ENCODE measurements around the gene CYLD. TPM values are rescaled to one million over a fixed set of nuclear protein-coding genes. Genes with fewer than 3 reads are reported as not detected.

The CYLD gene
- total and polyA plus RNA-seq, 2 experiments from 2014 or later = 21.7 to 32.6 TPM

DNA sequence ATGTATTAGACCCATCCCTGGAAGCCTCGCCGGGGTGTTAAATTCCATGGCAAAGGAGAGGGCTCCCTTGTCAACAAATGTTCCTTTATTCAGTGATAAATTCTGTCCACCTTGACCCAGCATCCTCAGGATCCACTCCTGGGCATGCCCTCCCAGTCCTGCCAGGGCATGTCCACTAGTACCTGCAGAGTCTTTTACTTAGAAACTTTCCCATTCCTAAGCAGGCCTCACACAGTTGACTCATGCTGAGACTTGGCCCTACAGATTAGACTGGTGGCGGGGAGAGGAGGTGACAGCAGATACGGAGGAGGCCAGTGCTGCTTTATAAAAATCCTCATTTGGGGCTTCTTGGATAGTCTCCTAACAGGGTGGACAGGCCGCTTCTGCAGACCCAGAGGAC lies 88.8 kb downstream of the CYLD start:
- H3K4me2 ChIP-seq (ENCODE audit: unreplicated experiment) = no peak overlapping the region
- no peaks in the 10 kb centered on the region for H4K20me1 ChIP-seq (ENCODE audit: insufficient read depth)
- TF ChIP-seq EZH2phosphoT487 (IDR thresholded peaks at IDR 0.05; ENCODE audit: insufficient read depth, low read depth) = no peak
- TF ChIP-seq EZH2 (IDR thresholded peaks at IDR 0.05; ENCODE audit: insufficient read depth, poor library complexity, severe bottlenecking) = no peak
- H3K36me3 ChIP-seq (ENCODE audit: low read depth) = no peaks in the 10 kb centered on the region
- in situ Hi-C loops (cut with MboI) = loop anchor here (10.0 kb wide), 1 partner anchor 56 kb away; no protein-coding TSS in a partner anchor
- H3K79me2 ChIP-seq (ENCODE audit: insufficient read depth) = no peaks in the 10 kb centered on the region
- no peaks in the 10 kb centered on the region for H3K9me3 ChIP-seq (ENCODE audit: low read depth)
- DNase-seq = no peak
- H3K9me2 ChIP-seq (ENCODE audit: insufficient read depth) = no peaks in the 10 kb centered on the region
- no peaks in the 10 kb centered on the region for H3K4me1 ChIP-seq (ENCODE audit: insufficient read depth)
- H3K27ac ChIP-seq = no peak overlapping the region
- WGBS, 2 experiments (ENCODE audit: low coverage in 1 of 2, low lambda C conversion rate in 2 of 2, missing lambda C conversion rate in 2 of 2) = 27 to 29% methylated on average over 5 of the region's 5 CpGs
- no peak overlapping the region for H3K9ac ChIP-seq
- no peaks in the 10 kb centered on the region for H3F3A ChIP-seq (ENCODE audit: insufficient read depth)
- H3K27me3 ChIP-seq (replicated peaks; ENCODE audit: insufficient read depth) = no peaks in the 10 kb centered on the region
- H3K4me3 ChIP-seq = no peak overlapping the region
- H2AFZ ChIP-seq = no peak overlapping the region

DNA sequence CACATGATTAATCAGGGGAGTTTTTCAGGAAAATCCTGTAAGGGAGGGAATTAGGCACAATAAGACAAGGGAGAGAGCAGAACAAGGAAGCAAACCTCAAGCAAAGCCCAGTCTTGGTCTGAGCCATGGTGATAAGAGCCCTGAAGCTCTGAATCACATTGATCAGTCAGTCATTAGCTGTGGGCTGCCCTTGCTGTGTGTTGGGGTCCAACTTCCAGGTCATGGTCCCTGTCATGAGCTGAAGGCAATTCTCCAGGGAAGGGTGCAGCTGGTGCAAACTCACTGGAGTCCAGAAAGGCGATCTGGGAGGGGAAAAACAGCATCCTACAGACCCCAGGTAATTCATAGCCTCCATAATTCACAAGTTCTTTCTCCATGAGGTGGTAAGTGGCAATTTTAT lies 89.9 kb downstream of the CYLD start:
- no peak for TF ChIP-seq EZH2phosphoT487 (IDR thresholded peaks at IDR 0.05; ENCODE audit: insufficient read depth, low read depth)
- no peak for TF ChIP-seq EZH2 (IDR thresholded peaks at IDR 0.05; ENCODE audit: insufficient read depth, poor library complexity, severe bottlenecking)
- Histone ChIP-seq H3K79me2 (ENCODE audit: insufficient read depth) (no peaks in the 10 kb centered on the region), H3K9me3 (ENCODE audit: low read depth) (no peaks in the 10 kb centered on the region), H2AFZ (no peak overlapping the region), H3F3A (ENCODE audit: insufficient read depth) (no peaks in the 10 kb centered on the region), H3K27ac (no peak overlapping the region), H4K20me1 (ENCODE audit: insufficient read depth) (no peaks in the 10 kb centered on the region), H3K27me3 (replicated peaks; ENCODE audit: insufficient read depth) (no peaks in the 10 kb centered on the region), H3K9ac (no peak overlapping the region), H3K36me3 (ENCODE audit: low read depth) (no peaks in the 10 kb centered on the region), H3K4me1 (ENCODE audit: insufficient read depth) (no peaks in the 10 kb centered on the region), H3K4me2 (ENCODE audit: unreplicated experiment) (no peak overlapping the region), H3K9me2 (ENCODE audit: insufficient read depth) (no peaks in the 10 kb centered on the region), H3K4me3 (no peak overlapping the region)
- DNase-seq = no peak
- in situ Hi-C loops (cut with MboI) = loop anchor here (10.0 kb wide), 1 partner anchor 57 kb away; no protein-coding TSS in a partner anchor
- 40 to 47% methylated on average over 1 of the region's 1 CpG for WGBS, 2 experiments (ENCODE audit: low coverage in 1 of 2, low lambda C conversion rate in 2 of 2, missing lambda C conversion rate in 2 of 2)

GRCh38 chr16:50833929-50834328 lies 92.0 kb downstream of the CYLD start:
- WGBS, 2 experiments (ENCODE audit: low coverage in 1 of 2, low lambda C conversion rate in 2 of 2, missing lambda C conversion rate in 2 of 2) = 1 to 2% methylated on average over 3 of the region's 3 CpGs
- in situ Hi-C loops (cut with MboI) = loop anchor here (10.0 kb wide), 1 partner anchor 59 kb away; no protein-coding TSS in a partner anchor
- no peak overlapping the region for H3K9ac ChIP-seq
- no peak overlapping the region for H3K4me3 ChIP-seq
- H3F3A ChIP-seq (ENCODE audit: insufficient read depth) = no peaks in the 10 kb centered on the region
- H3K9me3 ChIP-seq (ENCODE audit: low read depth) = no peaks in the 10 kb centered on the region
- no peaks in the 10 kb centered on the region for H3K4me1 ChIP-seq (ENCODE audit: insufficient read depth)
- no peak overlapping the region for H3K4me2 ChIP-seq (ENCODE audit: unreplicated experiment)
- H3K27me3 ChIP-seq (replicated peaks; ENCODE audit: insufficient read depth) = no peaks in the 10 kb centered on the region
- no peaks in the 10 kb centered on the region for H4K20me1 ChIP-seq (ENCODE audit: insufficient read depth)
- H2AFZ ChIP-seq = no peak overlapping the region
- no peak overlapping the region for H3K27ac ChIP-seq
- no peak for DNase-seq
- no peak for TF ChIP-seq EZH2 (IDR thresholded peaks at IDR 0.05; ENCODE audit: insufficient read depth, poor library complexity, severe bottlenecking)
- TF ChIP-seq EZH2phosphoT487 (IDR thresholded peaks at IDR 0.05; ENCODE audit: insufficient read depth, low read depth) = no peak
- no peaks in the 10 kb centered on the region for H3K36me3 ChIP-seq (ENCODE audit: low read depth)
- no peaks in the 10 kb centered on the region for H3K79me2 ChIP-seq (ENCODE audit: insufficient read depth)
- no peaks in the 10 kb centered on the region for H3K9me2 ChIP-seq (ENCODE audit: insufficient read depth)

DNA sequence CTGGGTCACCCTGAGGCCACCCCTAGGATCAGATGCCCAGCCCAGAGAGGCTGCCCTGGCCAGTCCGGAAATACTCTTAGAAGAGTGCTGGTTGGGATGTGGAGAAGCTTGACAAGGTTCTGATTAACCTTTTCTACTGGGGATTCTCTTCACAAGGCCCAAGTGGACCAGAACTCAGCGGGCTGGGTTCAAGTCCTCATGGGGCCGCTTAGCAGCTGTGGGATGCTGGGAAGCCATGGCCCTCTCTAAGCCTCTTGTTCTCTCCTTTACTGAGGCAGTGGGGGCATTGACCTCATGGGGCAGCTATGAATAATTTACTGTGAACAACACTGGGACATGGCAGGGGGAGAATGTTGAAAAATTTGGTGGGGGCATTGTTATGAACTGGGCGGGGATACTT lies 92.8 kb downstream of the CYLD start:
- H3K4me1 ChIP-seq (ENCODE audit: insufficient read depth) = no peaks in the 10 kb centered on the region
- H3K4me3 ChIP-seq = no peak overlapping the region
- no peak overlapping the region for H2AFZ ChIP-seq
- H3K36me3 ChIP-seq (ENCODE audit: low read depth) = no peaks in the 10 kb centered on the region
- no peak overlapping the region for H3K4me2 ChIP-seq (ENCODE audit: unreplicated experiment)
- in situ Hi-C loops (cut with MboI) = loop anchor here (10.0 kb wide), 1 partner anchor 60 kb away; no protein-coding TSS in a partner anchor
- H3K79me2 ChIP-seq (ENCODE audit: insufficient read depth) = no peaks in the 10 kb centered on the region
- TF ChIP-seq EZH2 (IDR thresholded peaks at IDR 0.05; ENCODE audit: insufficient read depth, poor library complexity, severe bottlenecking) (no peak), EZH2phosphoT487 (IDR thresholded peaks at IDR 0.05; ENCODE audit: insufficient read depth, low read depth) (no peak)
- no peak for DNase-seq
- no peak overlapping the region for H3K27ac ChIP-seq
- no peaks in the 10 kb centered on the region for H3F3A ChIP-seq (ENCODE audit: insufficient read depth)
- WGBS, 2 experiments (ENCODE audit: low coverage in 1 of 2, low lambda C conversion rate in 2 of 2, missing lambda C conversion rate in 2 of 2) = 56 to 59% methylated on average over 4 of the region's 4 CpGs
- H3K9ac ChIP-seq = no peak overlapping the region
- H3K27me3 ChIP-seq (replicated peaks; ENCODE audit: insufficient read depth) = no peaks in the 10 kb centered on the region
- H3K9me3 ChIP-seq (ENCODE audit: low read depth) = no peaks in the 10 kb centered on the region
- no peaks in the 10 kb centered on the region for H3K9me2 ChIP-seq (ENCODE audit: insufficient read depth)
- no peaks in the 10 kb centered on the region for H4K20me1 ChIP-seq (ENCODE audit: insufficient read depth)
